H9 (cell line): Measurements from ENCODE around the gene KISS1R. TPM values are rescaled to one million over a fixed set of nuclear protein-coding genes. Genes with fewer than 3 reads are reported as not detected.

Experiments used
- DNase-seq: peaks from one replicate; pipeline ENCODE4 v3.0.0-alpha.2; 2017
- H2AFZ ChIP-seq: one replicate; pipeline ENCODE4 v1.6.1; 2013; ENCODE audit warnings: mild to moderate bottlenecking, low read length, control low read depth, moderate library complexity
- H2AK5ac ChIP-seq: 2 replicates; pipeline ENCODE4 v1.6.1; 2013; ENCODE audit warnings: low read length, control low read depth, mixed read lengths; ENCODE audit not compliant: insufficient read length
- H2BK120ac ChIP-seq: one replicate; pipeline ENCODE4 v1.6.1; 2013; ENCODE audit warnings: low read depth, mild to moderate bottlenecking, low read length, control low read depth, inconsistent platforms; ENCODE audit not compliant: poor library complexity, severe bottlenecking
- H2BK12ac ChIP-seq: 2 replicates; pipeline ENCODE4 v1.6.1; 2013; ENCODE audit warnings: low read length, control low read depth, mixed read lengths, low read depth; ENCODE audit not compliant: insufficient read length
- H2BK15ac ChIP-seq: 2 replicates; pipeline ENCODE4 v1.6.1; 2013; ENCODE audit warnings: low read depth, low read length, control low read depth
- H2BK20ac ChIP-seq: one replicate; pipeline ENCODE4 v1.6.1; 2013; ENCODE audit warnings: low read depth, mild to moderate bottlenecking, low read length, control low read depth, inconsistent platforms; ENCODE audit not compliant: poor library complexity, severe bottlenecking
- H2BK5ac ChIP-seq: 2 replicates; pipeline ENCODE4 v1.6.1; 2013; ENCODE audit warnings: low read length, control low read depth, mixed read lengths; ENCODE audit not compliant: insufficient read length
- H3K14ac ChIP-seq: 2 replicates; pipeline ENCODE4 v1.6.1; 2013; ENCODE audit warnings: low read length, control low read depth; ENCODE audit not compliant: insufficient read depth
- H3K18ac ChIP-seq: 2 replicates; pipeline ENCODE4 v1.6.1; 2013; ENCODE audit warnings: low read depth, mild to moderate bottlenecking, mixed read lengths, low read length, control low read depth; ENCODE audit not compliant: insufficient read length
- H3K23ac ChIP-seq: 2 replicates; pipeline ENCODE4 v1.6.1; 2013; ENCODE audit warnings: low read length, control low read depth, mixed read lengths, low read depth; ENCODE audit not compliant: insufficient read length
- H3K23me2 ChIP-seq: 2 replicates; pipeline ENCODE4 v1.6.1; 2013; ENCODE audit warnings: low read depth, mild to moderate bottlenecking, mixed read lengths, low read length, control low read depth; ENCODE audit not compliant: insufficient read length, poor library complexity, severe bottlenecking
- H3K27ac ChIP-seq: 2 replicates; pipeline ENCODE4 v1.5.1; 2013; ENCODE audit warnings: low read length, control low read depth, mixed read lengths, low read depth; ENCODE audit not compliant: insufficient read length
- H3K27me3 ChIP-seq: 2 replicates; pipeline ENCODE4 v1.6.1; 2013; ENCODE audit warnings: low read length, control low read depth, inconsistent platforms; ENCODE audit not compliant: insufficient read depth
- H3K4ac ChIP-seq: 2 replicates; pipeline ENCODE4 v1.6.1; 2013; ENCODE audit warnings: low read depth, mild to moderate bottlenecking, control low read depth, inconsistent platforms, low read length, moderate library complexity
- H3K4me1 ChIP-seq: 2 replicates; pipeline ENCODE4 v1.6.1; 2013; ENCODE audit warnings: low read length, control low read depth, inconsistent platforms; ENCODE audit not compliant: insufficient read depth
- H3K4me2 ChIP-seq: 2 replicates; pipeline ENCODE4 v1.6.1; 2013; ENCODE audit warnings: low read length, control low read depth, mixed read lengths; ENCODE audit not compliant: insufficient read length, insufficient read depth
- H3K56ac ChIP-seq: 2 replicates; pipeline ENCODE4 v1.6.1; 2013; ENCODE audit warnings: low read depth, mild to moderate bottlenecking, mixed read lengths, low read length, control low read depth; ENCODE audit not compliant: insufficient read length
- H3K79me1 ChIP-seq: 2 replicates; pipeline ENCODE4 v1.6.1; 2013; ENCODE audit warnings: low read depth, mild to moderate bottlenecking, moderate library complexity, low read length, control low read depth, inconsistent platforms; ENCODE audit not compliant: insufficient read depth, poor library complexity, severe bottlenecking
- H3K79me2 ChIP-seq: 2 replicates; pipeline ENCODE4 v1.6.1; 2013; ENCODE audit warnings: low read length, control low read depth, inconsistent platforms; ENCODE audit not compliant: insufficient read depth
- H3K9ac ChIP-seq: 2 replicates; pipeline ENCODE4 v1.6.1; 2013; ENCODE audit warnings: low read length, control low read depth, mixed read lengths; ENCODE audit not compliant: insufficient read length; ENCODE audit errors: extremely low read depth
- H3K9me3 ChIP-seq: one replicate; pipeline ENCODE4 v1.6.1; 2013; ENCODE audit warnings: low read depth, low read length, inconsistent platforms; ENCODE audit not compliant: control insufficient read depth
- H3T11ph ChIP-seq: one replicate; pipeline ENCODE4 v1.6.1; 2013; ENCODE audit warnings: mild to moderate bottlenecking, low read length, control low read depth, inconsistent platforms
- H4K20me1 ChIP-seq: one replicate; pipeline ENCODE4 v1.6.1; 2013; ENCODE audit not compliant: control insufficient read depth, insufficient read length, insufficient read depth
- H4K5ac ChIP-seq: 2 replicates; pipeline ENCODE4 v1.6.1; 2013; ENCODE audit warnings: low read depth, mild to moderate bottlenecking, mixed read lengths, low read length, control low read depth; ENCODE audit not compliant: insufficient read length
- H4K8ac ChIP-seq: replicated peaks from 2 replicates; pipeline ENCODE4 v1.6.1; 2013; ENCODE audit warnings: low read length, control low read depth, mixed read lengths, low read depth; ENCODE audit not compliant: insufficient read length
- H4K91ac ChIP-seq: 2 replicates; pipeline ENCODE4 v1.6.1; 2013; ENCODE audit warnings: low read depth, mild to moderate bottlenecking, moderate library complexity, mixed read lengths, low read length, control low read depth; ENCODE audit not compliant: insufficient read length
- H3K27ac Mint-ChIP-seq, 3 experiments: 2 replicates in 2 of 3; 3 replicates in 1 of 3; pipeline ENCODE4 v1.8.0; 2020 to 2021; ENCODE audit warnings: mixed read lengths in 3 of 3, mild to moderate bottlenecking in 1 of 3, moderate library complexity in 1 of 3
- H3K27me3 Mint-ChIP-seq: 2 replicates; pipeline ENCODE4 v1.8.0; 2021; ENCODE audit warnings: low read depth, mild to moderate bottlenecking, moderate library complexity, mixed read lengths
- H3K36me3 Mint-ChIP-seq, 3 experiments: 2 replicates in 2 of 3; 3 replicates in 1 of 3; pipeline ENCODE4 v1.8.0; 2020 to 2021; ENCODE audit warnings: low read depth in 3 of 3, mixed read lengths in 3 of 3; ENCODE audit not compliant: insufficient read depth in 1 of 3
- H3K4me1 Mint-ChIP-seq, 2 experiments: 2 replicates each; pipeline ENCODE4 v1.8.0; 2020; ENCODE audit warnings: mixed read lengths in 2 of 2
- H3K4me3 Mint-ChIP-seq, 2 experiments: 2 replicates in 1 of 2; 3 replicates in 1 of 2; pipeline ENCODE4 v1.8.0; 2020 to 2021; ENCODE audit warnings: mild to moderate bottlenecking in 2 of 2, mixed read lengths in 2 of 2, moderate library complexity in 1 of 2
- H3K9me3 Mint-ChIP-seq, 2 experiments: 2 replicates in 1 of 2; 3 replicates in 1 of 2; pipeline ENCODE4 v1.8.0; 2020; ENCODE audit warnings: mild to moderate bottlenecking in 2 of 2, mixed read lengths in 2 of 2, moderate library complexity in 1 of 2
- CTCF ChIP-seq: fragments of 200-600 bp; sonication (generic); conservative IDR thresholded peaks from 3 replicates; pipeline ENCODE4 v1.8.0; 2021; ENCODE audit warnings: antibody characterized with exemption, mild to moderate bottlenecking
- WGBS: extraction: QIAGEN DNeasy Blood & Tissue Kit; methylation state at CpG from one replicate; pipeline ENCODE4 v1.1.7; 2013; ENCODE audit warnings: missing lambda C conversion rate, low lambda C conversion rate, mixed read lengths; ENCODE audit not compliant: insufficient read length; ENCODE audit errors: extremely low coverage; 5-methylcytosine and 5-hydroxymethylcytosine counted together
- total RNA-seq: library from RNA; stranded (reverse); gene quantifications from 2 replicates; pipeline ENCODE4 v1.2.1, GENCODE V29; 2021

The KISS1R gene
- total RNA-seq, 1 experiment from 2014 or later: 3.3 TPM

GRCh38 chr19:879711-880438 is 37.3 kb upstream of the KISS1R start:
- no peak overlapping the region for H3K4me2 ChIP-seq
- no peak overlapping the region for H3K18ac ChIP-seq
- no CpG with 5 or more reads among the region's 37 CpGs for WGBS
- H3K14ac ChIP-seq: no peak overlapping the region
- H3K4me1 ChIP-seq: no peaks in the 10 kb centered on the region
- TF ChIP-seq CTCF: no peak
- no peaks in the 10 kb centered on the region for H4K20me1 ChIP-seq
- H2AK5ac ChIP-seq: no peak overlapping the region
- no peak overlapping the region for H3K27ac Mint-ChIP-seq
- H2BK5ac ChIP-seq: no peak overlapping the region
- H3K36me3 Mint-ChIP-seq: peaks cover 32 to 59% (median 42%) of the 10 kb centered on the region in 3 experiments
- no peaks in the 10 kb centered on the region for H3K4me1 Mint-ChIP-seq
- no peak overlapping the region for H4K91ac ChIP-seq
- H3K79me1 ChIP-seq: no peaks in the 10 kb centered on the region
- H3K27me3 Mint-ChIP-seq: no peaks in the 10 kb centered on the region
- peaks cover 3% of the 10 kb centered on the region for H3K23me2 ChIP-seq
- no peaks in the 10 kb centered on the region for H3K9me3 ChIP-seq
- no peak overlapping the region for H3T11ph ChIP-seq
- H3K27ac ChIP-seq: no peak overlapping the region
- H4K5ac ChIP-seq: no peak overlapping the region
- no peak overlapping the region for H3K23ac ChIP-seq
- no peak overlapping the region for H2BK12ac ChIP-seq
- H3K4me3 Mint-ChIP-seq: no peak overlapping the region
- no peak overlapping the region for H2BK120ac ChIP-seq
- no peak overlapping the region for H4K8ac ChIP-seq
- no peaks in the 10 kb centered on the region for H3K27me3 ChIP-seq
- no peak overlapping the region for H2BK15ac ChIP-seq
- H3K4ac ChIP-seq: no peak overlapping the region
- H3K9me3 Mint-ChIP-seq: no peaks in the 10 kb centered on the region
- H3K9ac ChIP-seq: no peak overlapping the region
- no peaks in the 10 kb centered on the region for H3K79me2 ChIP-seq
- no peak overlapping the region for H2BK20ac ChIP-seq
- H3K56ac ChIP-seq: no peak overlapping the region
- H2AFZ ChIP-seq: no peak overlapping the region
- no peak for DNase-seq
